ENCODE results near the gene FOXO3. TPM values are rescaled to one million over a fixed set of nuclear protein-coding genes. Genes with fewer than 3 reads are reported as not detected.

The FOXO3 gene
- total and polyA plus RNA-seq, 7 donors, result 20.6 to 160 (median 76.5) TPM

DNA sequence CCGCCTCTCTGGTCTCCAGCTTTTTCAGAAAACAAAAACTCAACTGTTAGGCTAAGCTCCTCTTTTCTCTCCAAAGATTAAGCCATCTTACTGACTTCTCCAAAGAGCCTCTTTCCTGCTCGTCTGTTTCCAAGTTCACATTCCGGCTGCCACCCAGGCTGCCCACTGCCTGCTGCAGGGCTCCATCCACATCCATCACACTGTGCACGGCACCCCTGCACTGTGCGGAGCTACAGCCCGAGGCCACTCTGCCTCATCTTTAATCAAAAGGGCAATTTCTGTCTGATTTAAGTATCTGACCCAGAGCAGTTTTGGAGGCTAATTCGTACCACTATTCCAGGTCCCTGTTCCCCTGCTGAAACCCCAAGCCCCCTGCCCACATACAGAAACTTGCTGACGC is 145.9 kb downstream of the FOXO3 start:
- Histone ChIP-seq H3K4me3 (no peak overlapping the region), H3K36me3 (ENCODE audit: insufficient read depth in 1 of 2, low read depth in 1 of 2) (no peaks in the 10 kb centered on the region), H3K4me1 (peaks cover 12% of the 10 kb centered on the region), H3K27ac (no peak overlapping the region), H3K9me3 (no peaks in the 10 kb centered on the region), H3K27me3 (ENCODE audit: insufficient read depth in 3 of 3, low read length in 2 of 3) (no peaks in the 10 kb centered on the region)
- TF ChIP-seq, protein P1, sequence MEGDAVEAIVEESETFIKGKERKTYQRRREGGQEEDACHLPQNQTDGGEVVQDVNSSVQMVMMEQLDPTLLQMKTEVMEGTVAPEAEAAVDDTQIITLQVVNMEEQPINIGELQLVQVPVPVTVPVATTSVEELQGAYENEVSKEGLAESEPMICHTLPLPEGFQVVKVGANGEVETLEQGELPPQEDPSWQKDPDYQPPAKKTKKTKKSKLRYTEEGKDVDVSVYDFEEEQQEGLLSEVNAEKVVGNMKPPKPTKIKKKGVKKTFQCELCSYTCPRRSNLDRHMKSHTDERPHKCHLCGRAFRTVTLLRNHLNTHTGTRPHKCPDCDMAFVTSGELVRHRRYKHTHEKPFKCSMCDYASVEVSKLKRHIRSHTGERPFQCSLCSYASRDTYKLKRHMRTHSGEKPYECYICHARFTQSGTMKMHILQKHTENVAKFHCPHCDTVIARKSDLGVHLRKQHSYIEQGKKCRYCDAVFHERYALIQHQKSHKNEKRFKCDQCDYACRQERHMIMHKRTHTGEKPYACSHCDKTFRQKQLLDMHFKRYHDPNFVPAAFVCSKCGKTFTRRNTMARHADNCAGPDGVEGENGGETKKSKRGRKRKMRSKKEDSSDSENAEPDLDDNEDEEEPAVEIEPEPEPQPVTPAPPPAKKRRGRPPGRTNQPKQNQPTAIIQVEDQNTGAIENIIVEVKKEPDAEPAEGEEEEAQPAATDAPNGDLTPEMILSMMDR (IDR thresholded peaks at IDR 0.05), result no peak
- WGBS, 3 donors, result 70 to 93% (median 83%) methylated on average over 8 of the region's 8 CpGs
- intact Hi-C loops (cut with DNase I), result no loop called here
- ATAC-seq (peak in 2 of 4 donors; percentile 14 to 35), DNase-seq (no peak)

GRCh38 chr6:108707328-108707976 is 146.7 kb downstream of the FOXO3 start:
- DNase-seq (no peak), ATAC-seq (no peak)
- no peak overlapping the region for H3K27ac ChIP-seq
- H3K9me3 ChIP-seq, result no peaks in the 10 kb centered on the region
- H3K4me1 ChIP-seq, result peaks cover 12% of the 10 kb centered on the region
- TF ChIP-seq, protein P1 (IDR thresholded peaks at IDR 0.05), result no peak
- H3K36me3 ChIP-seq (ENCODE audit: insufficient read depth in 1 of 2, low read depth in 1 of 2), result no peaks in the 10 kb centered on the region
- 71 to 79% (median 75%) methylated on average over 8 of the region's 8 CpGs for WGBS, 3 donors
- no peaks in the 10 kb centered on the region for H3K27me3 ChIP-seq (ENCODE audit: insufficient read depth in 3 of 3, low read length in 2 of 3)
- intact Hi-C loops (cut with DNase I), result no loop called here
- no peak overlapping the region for H3K4me3 ChIP-seq

DNA sequence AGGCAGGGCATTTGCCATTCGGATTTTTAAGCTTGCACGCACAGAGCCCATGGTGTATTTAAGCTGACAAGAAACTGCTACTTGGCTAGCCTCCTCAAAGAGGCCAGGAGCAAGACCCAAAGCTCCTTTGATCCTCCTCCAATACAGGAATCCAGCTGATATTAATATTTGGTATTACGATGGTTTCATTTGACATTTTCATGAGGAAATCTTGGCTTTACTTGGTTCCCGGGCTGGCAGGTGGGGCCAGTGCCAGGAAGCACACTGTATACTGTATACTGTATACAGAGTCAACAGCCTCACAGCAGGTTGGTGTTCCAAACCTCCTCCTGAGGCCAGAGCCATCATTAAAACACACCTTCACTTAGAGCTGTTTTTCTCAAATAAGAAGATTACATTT is 149.3 kb downstream of the FOXO3 start:
- no peaks in the 10 kb centered on the region for H3K9me3 ChIP-seq
- DNase-seq, result no peak
- intact Hi-C loops (cut with DNase I), result no loop called here
- H3K4me3 ChIP-seq, result no peak overlapping the region
- TF ChIP-seq, protein P1 (IDR thresholded peaks at IDR 0.05), result no peak
- WGBS, 3 donors, result 59 to 85% (median 65%) methylated on average over 4 of the region's 4 CpGs
- peaks cover 27% of the 10 kb centered on the region for H3K4me1 ChIP-seq
- H3K27ac ChIP-seq, result no peak overlapping the region
- ATAC-seq, result no peak
- no peaks in the 10 kb centered on the region for H3K36me3 ChIP-seq (ENCODE audit: insufficient read depth in 1 of 2, low read depth in 1 of 2)
- H3K27me3 ChIP-seq (ENCODE audit: insufficient read depth in 3 of 3, low read length in 2 of 3), result no peaks in the 10 kb centered on the region

- no peaks in the 10 kb centered on the region for H3K27me3 ChIP-seq (ENCODE audit: insufficient read depth in 3 of 3, low read length in 2 of 3)
- TF ChIP-seq, protein P1 (IDR thresholded peaks at IDR 0.05), result no peak
- H3K36me3 ChIP-seq (ENCODE audit: insufficient read depth in 1 of 2, low read depth in 1 of 2), result no peaks in the 10 kb centered on the region
- intact Hi-C loops (cut with DNase I), result no loop called here
- 76 to 85% (median 78%) methylated on average over 7 of the region's 7 CpGs for WGBS, 3 donors
- no peak for DNase-seq
- H3K4me3 ChIP-seq, result no peak overlapping the region
- no peaks in the 10 kb centered on the region for H3K9me3 ChIP-seq
- ATAC-seq, result no peak
- H3K27ac ChIP-seq, result no peak overlapping the region
- peaks cover 27% of the 10 kb centered on the region for H3K4me1 ChIP-seq
Measured at GRCh38 chr6:108710551-108710950, 149.8 kb downstream of the FOXO3 start.

- intact Hi-C loops (cut with DNase I), result no loop called here
- DNase-seq (no peak), ATAC-seq (no peak)
- H3K27ac ChIP-seq, result no peak overlapping the region
- no peaks in the 10 kb centered on the region for H3K9me3 ChIP-seq
- no peaks in the 10 kb centered on the region for H3K27me3 ChIP-seq (ENCODE audit: insufficient read depth in 3 of 3, low read length in 2 of 3)
- H3K4me3 ChIP-seq, result no peak overlapping the region
- TF ChIP-seq, protein P1 (IDR thresholded peaks at IDR 0.05), result no peak
- peaks cover 27% of the 10 kb centered on the region for H3K4me1 ChIP-seq
- WGBS, 3 donors, result 84 to 87% (median 84%) methylated on average over 5 of the region's 5 CpGs
- H3K36me3 ChIP-seq (ENCODE audit: insufficient read depth in 1 of 2, low read depth in 1 of 2), result no peaks in the 10 kb centered on the region
Measured at GRCh38 chr6:108711071-108711470, 150.4 kb downstream of the FOXO3 start.

All from psoas muscle (tissue), 8 donors.